Right lobe of liver (tissue), 4 donors: ENCODE data around the gene B4GALT5.

Experiments
- POLR2A ChIP-seq: fragments of 450-650 bp; IDR thresholded peaks from one replicate; pipeline ENCODE4 v1.6.1; 2017; ENCODE audit warnings: antibody characterized with exemption, mild to moderate bottlenecking
- TF ChIP-seq, protein P1 (sequence below), 4 donors: fragments of 200-600 bp in 3 of 4; fragments of 450-650 bp in 1 of 4; IDR thresholded peaks; one replicate each; pipeline versions ENCODE4 v1.5.1 to v1.8.0; 2016 to 2022; ENCODE audit warnings: antibody characterized with exemption in 4 of 4, mild to moderate bottlenecking in 2 of 4
- donor health status: DM: no; HTN: no; CAD: no.
- donor health status: DM: no; HTN: no; CAD: no.
- donor health status: DM: no; HTN: yes; CAD: no.

DNA sequence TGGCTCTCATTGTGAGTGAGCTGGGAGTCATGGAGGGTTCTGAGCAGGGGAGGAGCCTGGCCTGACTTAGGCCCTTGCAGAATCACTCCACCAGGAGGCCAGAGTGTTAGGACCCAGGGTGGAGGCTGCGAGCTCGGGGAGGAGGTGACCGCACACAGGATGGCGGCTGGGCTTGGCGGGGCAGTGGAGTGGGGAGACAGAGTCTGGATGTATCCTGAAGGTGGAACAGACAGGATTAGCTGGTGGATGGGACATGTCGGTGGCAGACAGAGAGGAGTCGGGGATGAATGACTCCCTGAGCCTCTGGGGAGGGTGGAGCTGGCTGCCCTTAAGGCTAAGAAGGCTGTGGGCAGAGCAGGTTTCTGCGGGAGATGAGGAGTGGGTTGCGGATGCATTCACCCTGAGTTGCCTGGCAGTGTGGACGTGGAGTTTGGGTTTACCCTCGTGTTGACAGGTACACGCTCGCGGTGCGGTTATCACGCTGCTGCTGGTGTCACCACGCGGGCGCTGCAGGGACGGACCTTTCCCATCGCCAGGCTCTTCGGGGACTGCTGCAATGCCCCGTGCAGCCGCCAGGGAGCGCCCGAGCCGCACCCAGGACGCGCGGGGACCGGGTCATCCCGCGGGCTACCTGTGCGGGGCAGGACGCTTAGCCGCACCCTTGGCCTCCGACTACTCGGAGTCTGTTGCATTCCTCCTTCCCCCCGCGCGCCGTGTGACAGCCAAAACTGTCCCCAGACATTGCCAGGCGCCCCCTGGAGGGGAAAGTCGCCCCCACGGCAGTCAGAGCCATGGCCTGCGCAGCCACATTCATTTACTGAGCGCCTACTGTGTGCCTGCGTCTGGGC lies 102.8 kb downstream of the B4GALT5 start:
- TF ChIP-seq, protein P1, sequence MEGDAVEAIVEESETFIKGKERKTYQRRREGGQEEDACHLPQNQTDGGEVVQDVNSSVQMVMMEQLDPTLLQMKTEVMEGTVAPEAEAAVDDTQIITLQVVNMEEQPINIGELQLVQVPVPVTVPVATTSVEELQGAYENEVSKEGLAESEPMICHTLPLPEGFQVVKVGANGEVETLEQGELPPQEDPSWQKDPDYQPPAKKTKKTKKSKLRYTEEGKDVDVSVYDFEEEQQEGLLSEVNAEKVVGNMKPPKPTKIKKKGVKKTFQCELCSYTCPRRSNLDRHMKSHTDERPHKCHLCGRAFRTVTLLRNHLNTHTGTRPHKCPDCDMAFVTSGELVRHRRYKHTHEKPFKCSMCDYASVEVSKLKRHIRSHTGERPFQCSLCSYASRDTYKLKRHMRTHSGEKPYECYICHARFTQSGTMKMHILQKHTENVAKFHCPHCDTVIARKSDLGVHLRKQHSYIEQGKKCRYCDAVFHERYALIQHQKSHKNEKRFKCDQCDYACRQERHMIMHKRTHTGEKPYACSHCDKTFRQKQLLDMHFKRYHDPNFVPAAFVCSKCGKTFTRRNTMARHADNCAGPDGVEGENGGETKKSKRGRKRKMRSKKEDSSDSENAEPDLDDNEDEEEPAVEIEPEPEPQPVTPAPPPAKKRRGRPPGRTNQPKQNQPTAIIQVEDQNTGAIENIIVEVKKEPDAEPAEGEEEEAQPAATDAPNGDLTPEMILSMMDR (IDR thresholded peaks at IDR 0.05), result peak; percentile 98 to 100 (median 98)
- TF ChIP-seq POLR2A, result no peak
